ENCODE results near the gene RXFP2.

The RXFP2 gene

GRCh38 chr13:31835932-31836331 lies 96.6 kb downstream of the RXFP2 start:
- TF ChIP-seq, protein P1, sequence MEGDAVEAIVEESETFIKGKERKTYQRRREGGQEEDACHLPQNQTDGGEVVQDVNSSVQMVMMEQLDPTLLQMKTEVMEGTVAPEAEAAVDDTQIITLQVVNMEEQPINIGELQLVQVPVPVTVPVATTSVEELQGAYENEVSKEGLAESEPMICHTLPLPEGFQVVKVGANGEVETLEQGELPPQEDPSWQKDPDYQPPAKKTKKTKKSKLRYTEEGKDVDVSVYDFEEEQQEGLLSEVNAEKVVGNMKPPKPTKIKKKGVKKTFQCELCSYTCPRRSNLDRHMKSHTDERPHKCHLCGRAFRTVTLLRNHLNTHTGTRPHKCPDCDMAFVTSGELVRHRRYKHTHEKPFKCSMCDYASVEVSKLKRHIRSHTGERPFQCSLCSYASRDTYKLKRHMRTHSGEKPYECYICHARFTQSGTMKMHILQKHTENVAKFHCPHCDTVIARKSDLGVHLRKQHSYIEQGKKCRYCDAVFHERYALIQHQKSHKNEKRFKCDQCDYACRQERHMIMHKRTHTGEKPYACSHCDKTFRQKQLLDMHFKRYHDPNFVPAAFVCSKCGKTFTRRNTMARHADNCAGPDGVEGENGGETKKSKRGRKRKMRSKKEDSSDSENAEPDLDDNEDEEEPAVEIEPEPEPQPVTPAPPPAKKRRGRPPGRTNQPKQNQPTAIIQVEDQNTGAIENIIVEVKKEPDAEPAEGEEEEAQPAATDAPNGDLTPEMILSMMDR (IDR thresholded peaks at IDR 0.05), result no peak
- Histone ChIP-seq H3K4me3 (no peak overlapping the region), H3K4me1 (no peaks in the 10 kb centered on the region), H3K27me3 (no peaks in the 10 kb centered on the region), H3K36me3 (no peaks in the 10 kb centered on the region), H3K9me3 (no peaks in the 10 kb centered on the region), H3K27ac (no peak overlapping the region)
- intact Hi-C loops (cut with DNase I; ENCODE audit: low total_unique reads), result no loop called here
- DNase-seq, result no peak

- Histone ChIP-seq H3K36me3 (no peaks in the 10 kb centered on the region), H3K27me3 (no peaks in the 10 kb centered on the region), H3K9me3 (no peaks in the 10 kb centered on the region), H3K27ac (no peak overlapping the region), H3K4me1 (peaks cover 0 to 17% (median 5%) of the 10 kb centered on the region in 4 donors), H3K4me3 (no peak overlapping the region)
- intact Hi-C loops (cut with DNase I; ENCODE audit: low total_unique reads), result loop anchor here (10.0 kb wide), 1 partner anchor 472 kb away; the partner anchor contains the start of genes BRCA2 and ZAR1L
- TF ChIP-seq, protein P1 (IDR thresholded peaks at IDR 0.05), result no peak
- DNase-seq, result no peak
Measured at GRCh38 chr13:31843044-31843443, 103.7 kb downstream of the RXFP2 start.

DNA sequence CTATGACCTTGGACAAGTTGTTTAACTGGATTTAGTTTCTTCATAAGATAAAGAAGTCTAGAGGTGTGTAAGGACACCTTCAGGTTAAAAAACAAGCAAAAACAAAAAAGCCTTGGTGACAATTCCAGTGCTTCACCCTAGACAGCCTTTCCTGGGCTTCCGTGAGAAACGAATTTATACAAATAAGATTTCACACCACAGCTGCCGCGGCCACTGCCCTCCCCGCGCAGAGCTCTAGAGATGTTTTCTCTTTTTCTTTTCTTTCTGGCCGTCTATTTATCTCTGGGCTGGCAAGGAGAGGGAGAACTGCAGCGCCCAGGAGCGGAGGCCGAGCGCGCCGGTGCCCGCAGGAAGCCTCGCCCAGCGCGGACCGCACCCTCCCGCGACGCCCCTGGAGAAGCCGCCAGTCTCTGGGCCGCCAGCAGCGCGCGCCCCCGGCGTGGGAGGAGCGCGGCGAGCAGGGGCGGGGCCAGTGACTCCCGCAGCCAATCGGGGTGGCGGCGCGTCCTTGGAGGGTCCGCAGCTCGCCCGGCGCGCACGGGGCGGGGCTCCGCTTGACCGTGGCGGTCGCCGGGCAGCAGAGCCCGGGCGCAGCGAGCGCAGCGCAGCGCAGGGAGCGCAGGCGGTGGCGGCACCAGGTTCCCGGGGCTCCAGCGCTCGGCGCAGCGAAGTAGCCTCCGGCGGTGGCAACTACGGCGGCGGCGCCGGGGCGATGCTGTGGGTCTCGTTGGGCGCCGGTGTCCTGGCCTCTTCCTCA lies 107.0 kb downstream of the RXFP2 start:
- intact Hi-C loops (cut with DNase I; ENCODE audit: low total_unique reads), result loop anchor here (10.0 kb wide), 1 partner anchor 468 kb away; the partner anchor contains the start of genes BRCA2 and ZAR1L
- Histone ChIP-seq H3K36me3 (no peaks in the 10 kb centered on the region), H3K27ac (peak overlapping the region; percentile 95 to 96), H3K27me3 (no peaks in the 10 kb centered on the region), H3K4me1 (peaks cover 0 to 31% (median 13%) of the 10 kb centered on the region in 4 donors), H3K4me3 (peak overlapping the region; percentile 96 to 98), H3K9me3 (no peaks in the 10 kb centered on the region)
- TF ChIP-seq, protein P1 (IDR thresholded peaks at IDR 0.05), result no peak
- peak; percentile 87 to 95 for DNase-seq

DNA sequence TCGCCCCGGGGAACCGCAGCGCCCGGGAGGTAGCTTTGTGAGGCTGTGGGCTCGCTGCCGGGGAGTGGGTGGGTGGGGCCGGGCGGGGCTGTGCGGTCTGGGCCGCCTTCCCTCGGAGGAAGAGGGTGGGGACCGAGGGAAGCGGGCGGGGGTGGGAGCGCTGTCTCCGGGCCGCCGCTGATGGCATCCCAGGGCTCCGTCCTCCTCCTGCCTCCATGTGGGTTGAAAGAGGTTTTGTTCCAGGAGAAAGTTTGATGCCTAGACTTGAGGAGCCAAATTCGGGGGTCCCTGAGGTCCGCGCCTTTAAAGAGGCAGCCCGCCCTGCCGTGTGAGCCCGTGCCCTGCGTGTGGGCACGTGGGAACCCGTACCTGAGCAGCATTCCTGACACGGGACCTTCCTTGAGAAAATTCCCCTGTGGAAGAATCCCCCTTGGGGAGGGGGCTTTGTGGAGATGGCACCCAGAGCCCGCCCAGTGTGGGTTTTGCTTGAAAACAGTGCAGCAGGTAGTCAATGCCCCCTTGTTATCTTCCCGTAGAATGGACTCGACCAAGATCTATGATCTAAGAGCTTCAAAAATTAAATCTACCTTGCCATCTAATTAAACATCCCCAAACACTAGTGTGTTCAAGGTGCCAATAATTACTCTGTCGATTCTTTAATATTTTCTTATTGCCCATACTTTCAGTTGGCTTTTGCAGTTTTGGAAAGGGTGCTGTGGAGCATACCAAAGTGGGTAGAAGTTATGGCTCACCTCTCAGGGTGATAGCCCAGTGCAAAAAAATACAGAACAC lies 107.8 kb downstream of the RXFP2 start:
- peak in 1 of 2 donors; percentile 22 for DNase-seq
- Histone ChIP-seq H3K36me3 (no peaks in the 10 kb centered on the region), H3K27ac (peak overlapping the region; percentile 95 to 96), H3K27me3 (no peaks in the 10 kb centered on the region), H3K4me1 (peaks cover 0 to 31% (median 13%) of the 10 kb centered on the region in 4 donors), H3K9me3 (no peaks in the 10 kb centered on the region), H3K4me3 (peak overlapping the region; percentile 96 to 98)
- intact Hi-C loops (cut with DNase I; ENCODE audit: low total_unique reads), result loop anchor here (10.0 kb wide), 1 partner anchor 468 kb away; the partner anchor contains the start of genes BRCA2 and ZAR1L
- TF ChIP-seq, protein P1 (IDR thresholded peaks at IDR 0.05), result no peak

DNA sequence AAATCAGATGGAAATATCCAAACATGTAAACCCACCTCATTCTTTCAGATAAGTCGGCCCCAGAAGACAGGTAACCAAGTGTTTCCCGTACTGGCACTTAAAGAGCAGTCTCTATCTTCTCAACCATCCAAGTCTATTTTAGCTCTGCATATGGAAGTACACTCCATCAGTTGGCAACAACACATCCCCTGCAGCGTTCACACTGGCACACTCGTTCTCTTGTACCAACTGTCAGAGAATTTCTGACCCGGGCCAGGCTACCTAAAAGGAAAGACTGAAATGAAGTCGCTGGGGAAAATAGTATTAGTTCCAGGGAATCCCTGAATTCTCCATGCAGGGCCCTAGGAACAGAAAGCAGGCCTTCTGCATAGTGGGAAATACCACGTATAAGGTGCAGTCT lies 109.3 kb downstream of the RXFP2 start:
- intact Hi-C loops (cut with DNase I; ENCODE audit: low total_unique reads), result loop anchor here (10.0 kb wide), 1 partner anchor 466 kb away; the partner anchor contains the start of genes BRCA2 and ZAR1L
- no peaks in the 10 kb centered on the region for H3K36me3 ChIP-seq
- peaks cover 0 to 31% (median 13%) of the 10 kb centered on the region in 4 donors for H3K4me1 ChIP-seq
- no peaks in the 10 kb centered on the region for H3K9me3 ChIP-seq
- no peak overlapping the region for H3K27ac ChIP-seq
- H3K4me3 ChIP-seq, result no peak overlapping the region
- TF ChIP-seq, protein P1 (IDR thresholded peaks at IDR 0.05), result no peak
- no peaks in the 10 kb centered on the region for H3K27me3 ChIP-seq
- no peak for DNase-seq

All from tibial artery (tissue), 4 donors.